DND-41 (cell line): ENCODE data around the gene A2ML1.

Experiments used
- ATAC-seq: fragments of 200-7000 bp; cut with Tn5 transposase; 3 replicates; pipeline ENCODE4 v1.9.1; 2021; ENCODE audit warnings: low read depth; ENCODE audit not compliant: insufficient read depth
- DNase-seq: peaks from one replicate; pipeline ENCODE4 v3.0.0-alpha.2; 2020
- H2AFZ ChIP-seq: 2 replicates; pipeline ENCODE4 v1.6.0; 2012; ENCODE audit warnings: low read depth, low read length
- H3K27ac ChIP-seq: 2 replicates; pipeline ENCODE4 v1.5.1; 2012; ENCODE audit warnings: low read length, inconsistent platforms
- H3K27me3 ChIP-seq: fragments of 200-600 bp; sonication (generic); 2 replicates; pipeline ENCODE4 v1.6.0; 2012; ENCODE audit warnings: low read length, mild to moderate bottlenecking, inconsistent platforms; ENCODE audit not compliant: insufficient read depth, poor library complexity
- H3K36me3 ChIP-seq: 2 replicates; pipeline ENCODE4 v1.5.1; 2012; ENCODE audit warnings: low read length, inconsistent platforms; ENCODE audit not compliant: insufficient read depth
- H3K4me1 ChIP-seq: 2 replicates; pipeline ENCODE4 v1.5.1; 2012; ENCODE audit warnings: mild to moderate bottlenecking, low read length; ENCODE audit not compliant: insufficient read depth
- H3K4me2 ChIP-seq: 2 replicates; pipeline ENCODE4 v1.6.0; 2012; ENCODE audit warnings: mild to moderate bottlenecking, moderate library complexity, low read length, inconsistent platforms; ENCODE audit not compliant: insufficient read depth
- H3K4me3 ChIP-seq, 2 experiments: fragments of 200-600 bp in 1 of 2; shearing (Covaris generic) in 1 of 2; 2 replicates each; pipeline ENCODE4 v1.5.1; 2012 to 2016; ENCODE audit warnings: inconsistent platforms in 2 of 2, low read length in 2 of 2, mild to moderate bottlenecking in 2 of 2, low read depth in 1 of 2, moderate library complexity in 1 of 2
- H3K79me2 ChIP-seq: 2 replicates; pipeline ENCODE4 v1.6.0; 2012; ENCODE audit warnings: low read length, inconsistent platforms; ENCODE audit not compliant: insufficient read depth
- H3K9ac ChIP-seq: 2 replicates; pipeline ENCODE4 v1.6.0; 2012; ENCODE audit warnings: low read depth, mild to moderate bottlenecking, inconsistent platforms, low read length, moderate library complexity
- H3K9me3 ChIP-seq: 2 replicates; pipeline ENCODE4 v1.5.1; 2012; ENCODE audit warnings: low read length, moderate library complexity, mild to moderate bottlenecking, inconsistent platforms; ENCODE audit not compliant: insufficient read depth, severe bottlenecking
- H4K20me1 ChIP-seq: 2 replicates; pipeline ENCODE4 v1.6.0; 2012; ENCODE audit warnings: low read length; ENCODE audit not compliant: insufficient read depth
- EZH2 ChIP-seq: IDR thresholded peaks from 3 replicates; pipeline ENCODE4 v1.6.1; 2012; ENCODE audit warnings: borderline replicate concordance, low read depth, mild to moderate bottlenecking, moderate library complexity, low read length, inconsistent platforms; ENCODE audit not compliant: severe bottlenecking
- TF ChIP-seq, protein P1 (sequence below): IDR thresholded peaks from 2 replicates; pipeline ENCODE4 v1.5.1; 2012; ENCODE audit warnings: borderline replicate concordance, low read length, moderate library complexity, mild to moderate bottlenecking; ENCODE audit not compliant: poor library complexity, severe bottlenecking; ENCODE audit errors: extremely low read depth

A2ML1 gene

DNA sequence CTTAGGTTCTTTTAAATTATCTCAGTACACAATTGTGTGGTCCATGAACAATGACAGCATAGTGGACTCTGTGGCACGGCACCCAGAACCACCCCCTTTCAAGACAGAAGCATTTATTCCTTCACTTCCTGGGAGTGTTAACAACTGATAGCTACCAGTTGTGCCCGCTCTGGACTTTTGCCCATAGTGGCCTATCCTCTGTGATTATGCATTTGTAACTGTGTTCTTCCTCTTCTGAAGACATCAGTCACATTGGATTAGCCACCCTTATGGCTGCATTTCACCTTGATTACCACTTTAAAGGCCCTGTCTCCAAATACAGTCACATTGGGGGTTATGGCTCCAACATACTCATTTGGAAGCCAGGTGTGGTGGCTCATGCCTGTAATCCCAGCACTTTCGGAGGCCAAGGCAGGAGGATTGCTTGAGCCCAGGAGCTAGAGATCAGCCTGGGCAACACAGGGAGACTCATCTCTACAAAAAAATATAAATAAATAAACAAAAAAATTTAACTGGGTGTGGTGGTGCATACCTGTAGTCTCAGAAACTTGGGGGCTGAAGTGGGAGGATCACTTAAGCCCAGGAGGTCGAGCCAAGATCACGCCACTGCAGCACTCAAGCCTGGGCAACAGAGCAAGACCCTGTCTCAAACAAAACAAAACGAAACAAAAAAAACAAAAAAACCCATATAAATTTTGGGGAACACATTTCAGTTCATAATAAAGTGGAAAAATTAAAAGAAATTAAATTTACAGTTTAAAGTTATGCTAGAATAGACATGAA lies 64.3 kb downstream of the A2ML1 start:
- DNase-seq (no peak), ATAC-seq (no peak)
- no peak overlapping the region for H3K9ac ChIP-seq
- peaks cover 7% of the 10 kb centered on the region for H3K27me3 ChIP-seq
- no peaks in the 10 kb centered on the region for H4K20me1 ChIP-seq
- no peak overlapping the region for H2AFZ ChIP-seq
- no peak overlapping the region for H3K4me2 ChIP-seq
- H3K27ac ChIP-seq = no peak overlapping the region
- no peaks in the 10 kb centered on the region for H3K79me2 ChIP-seq
- TF ChIP-seq, protein P1, sequence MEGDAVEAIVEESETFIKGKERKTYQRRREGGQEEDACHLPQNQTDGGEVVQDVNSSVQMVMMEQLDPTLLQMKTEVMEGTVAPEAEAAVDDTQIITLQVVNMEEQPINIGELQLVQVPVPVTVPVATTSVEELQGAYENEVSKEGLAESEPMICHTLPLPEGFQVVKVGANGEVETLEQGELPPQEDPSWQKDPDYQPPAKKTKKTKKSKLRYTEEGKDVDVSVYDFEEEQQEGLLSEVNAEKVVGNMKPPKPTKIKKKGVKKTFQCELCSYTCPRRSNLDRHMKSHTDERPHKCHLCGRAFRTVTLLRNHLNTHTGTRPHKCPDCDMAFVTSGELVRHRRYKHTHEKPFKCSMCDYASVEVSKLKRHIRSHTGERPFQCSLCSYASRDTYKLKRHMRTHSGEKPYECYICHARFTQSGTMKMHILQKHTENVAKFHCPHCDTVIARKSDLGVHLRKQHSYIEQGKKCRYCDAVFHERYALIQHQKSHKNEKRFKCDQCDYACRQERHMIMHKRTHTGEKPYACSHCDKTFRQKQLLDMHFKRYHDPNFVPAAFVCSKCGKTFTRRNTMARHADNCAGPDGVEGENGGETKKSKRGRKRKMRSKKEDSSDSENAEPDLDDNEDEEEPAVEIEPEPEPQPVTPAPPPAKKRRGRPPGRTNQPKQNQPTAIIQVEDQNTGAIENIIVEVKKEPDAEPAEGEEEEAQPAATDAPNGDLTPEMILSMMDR = no peak
- TF ChIP-seq EZH2 = no peak
- H3K36me3 ChIP-seq = no peaks in the 10 kb centered on the region
- peaks cover 4% of the 10 kb centered on the region; the same call in 1 of the 2 replicates for H3K4me1 ChIP-seq
- no peak overlapping the region for H3K4me3 ChIP-seq
- no peaks in the 10 kb centered on the region for H3K9me3 ChIP-seq

DNA sequence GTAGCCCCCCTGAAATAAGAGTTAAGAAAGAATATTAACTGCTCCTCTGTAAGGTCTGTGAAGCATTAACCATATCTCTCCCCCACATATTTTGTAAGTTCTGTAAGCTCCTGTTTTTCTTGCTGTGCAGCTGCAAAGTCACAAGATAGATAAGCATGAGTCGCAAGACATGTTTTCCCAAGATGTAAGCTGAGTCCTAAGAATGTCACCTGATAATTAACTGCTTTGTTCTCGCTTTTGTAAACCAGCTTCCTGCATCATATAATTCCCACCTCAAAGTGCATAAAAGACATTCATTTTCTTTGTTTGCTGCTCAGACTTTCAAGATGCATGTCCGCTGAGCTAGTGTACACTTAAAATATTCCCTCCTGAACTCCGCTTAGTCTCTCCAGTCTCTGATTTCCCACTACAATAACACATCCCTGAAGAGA lies 64.9 kb downstream of the A2ML1 start:
- Histone ChIP-seq H3K9ac (no peak overlapping the region), H3K79me2 (no peaks in the 10 kb centered on the region), H3K4me3 (no peak overlapping the region), H3K27me3 (peaks cover 5% of the 10 kb centered on the region), H2AFZ (no peak overlapping the region), H3K9me3 (no peaks in the 10 kb centered on the region), H3K36me3 (no peaks in the 10 kb centered on the region), H3K4me1 (peaks cover 4% of the 10 kb centered on the region; the same call in 1 of the 2 replicates), H4K20me1 (no peaks in the 10 kb centered on the region), H3K27ac (no peak overlapping the region), H3K4me2 (no peak overlapping the region)
- ATAC-seq (no peak), DNase-seq (no peak)
- TF ChIP-seq, protein P1 = no peak
- TF ChIP-seq EZH2 = no peak

DNA sequence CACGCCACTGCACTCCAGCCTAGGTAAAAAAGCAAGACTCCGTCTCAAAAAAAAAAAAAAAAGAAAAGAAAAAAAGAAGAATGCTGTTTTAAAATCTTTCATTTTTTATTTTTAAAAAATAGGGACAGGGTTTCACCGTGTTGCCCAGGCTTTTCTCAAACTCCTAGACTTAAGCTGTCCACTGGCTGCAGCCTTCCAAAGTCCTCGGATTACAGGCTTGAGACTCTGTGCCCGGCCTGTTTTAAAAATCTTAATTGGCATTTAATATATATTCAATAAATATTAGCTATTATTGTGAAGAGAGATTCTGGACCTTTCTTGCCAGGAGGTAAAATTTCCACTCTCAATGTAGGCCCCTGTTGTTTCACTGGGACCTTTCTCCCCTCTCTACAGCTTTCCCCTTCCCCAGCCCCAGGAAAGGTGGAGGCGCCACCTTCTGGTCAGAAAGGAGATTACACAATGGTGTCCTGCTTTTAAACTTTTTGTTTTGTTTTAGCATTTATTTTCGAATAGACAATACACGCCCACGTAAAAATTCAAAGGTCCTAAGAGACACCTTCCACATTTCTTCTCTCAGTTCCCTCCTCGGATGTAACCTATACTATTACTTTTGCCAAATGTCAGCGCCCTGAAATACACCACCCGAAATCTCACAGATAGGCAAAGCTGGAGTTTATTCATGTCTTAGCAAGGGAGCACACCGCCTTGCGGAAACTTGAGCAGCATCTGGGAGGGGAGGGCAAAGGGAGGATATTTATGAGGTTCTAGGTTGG lies 68.1 kb downstream of the A2ML1 start:
- peak overlapping the region in 1 of 2 experiments; percentile 49; a peak in 3 of 4 replicates for H3K4me3 ChIP-seq
- H3K27ac ChIP-seq = no peak overlapping the region
- H3K27me3 ChIP-seq = no peaks in the 10 kb centered on the region
- H3K36me3 ChIP-seq = no peaks in the 10 kb centered on the region
- no peaks in the 10 kb centered on the region for H3K79me2 ChIP-seq
- peak overlapping the region; percentile 38 for H3K9ac ChIP-seq
- TF ChIP-seq, protein P1 = peak; percentile 89
- no peak for TF ChIP-seq EZH2
- H3K4me2 ChIP-seq = peak overlapping the region; percentile 67
- peak; percentile 62 for DNase-seq
- ATAC-seq = peak; percentile 79
- peak overlapping the region; percentile 69 for H2AFZ ChIP-seq
- H4K20me1 ChIP-seq = no peaks in the 10 kb centered on the region
- H3K4me1 ChIP-seq = peaks cover 4% of the 10 kb centered on the region; the same call in 1 of the 2 replicates
- no peaks in the 10 kb centered on the region for H3K9me3 ChIP-seq
